Parathyroid adenoma (tissue), 2 donors: ENCODE measurements around the gene EGR1.

Experiments
- H2AFZ ChIP-seq: fragments of 300-600 bp; sonication (generic); one replicate; pipeline ENCODE4 v1.7.0; 2017; ENCODE audit warnings: antibody characterized with exemption, mild to moderate bottlenecking
- H3K27ac ChIP-seq: fragments of 300-600 bp; sonication (generic); one replicate; pipeline ENCODE4 v1.7.0; 2017
- H3K27me3 ChIP-seq: fragments of 300-600 bp; sonication (generic); one replicate; pipeline ENCODE4 v1.7.0; 2017; ENCODE audit warnings: low read length; ENCODE audit not compliant: control insufficient read depth, insufficient read depth
- H3K36me3 ChIP-seq: fragments of 300-600 bp; sonication (generic); one replicate; pipeline ENCODE4 v1.7.0; 2017; ENCODE audit warnings: low read length; ENCODE audit not compliant: control insufficient read depth, insufficient read depth
- H3K4me1 ChIP-seq: fragments of 300-600 bp; sonication (generic); one replicate; pipeline ENCODE4 v1.7.0; 2017; ENCODE audit warnings: control low read depth
- H3K4me2 ChIP-seq: fragments of 300-600 bp; sonication (generic); one replicate; pipeline ENCODE4 v1.7.0; 2017; ENCODE audit warnings: low read length
- H3K4me3 ChIP-seq: fragments of 300-600 bp; sonication (generic); one replicate; pipeline ENCODE4 v1.7.0; 2017; ENCODE audit warnings: low read depth, low read length
- H3K79me2 ChIP-seq: fragments of 300-600 bp; sonication (generic); one replicate; pipeline ENCODE4 v1.7.0; 2017; ENCODE audit warnings: control low read depth
- H3K9ac ChIP-seq: fragments of 300-600 bp; sonication (generic); one replicate; pipeline ENCODE4 v1.7.0; 2017; ENCODE audit warnings: mild to moderate bottlenecking
- H3K9me3 ChIP-seq: fragments of 300-600 bp; sonication (generic); one replicate; pipeline ENCODE4 v1.7.0; 2017; ENCODE audit warnings: low read length; ENCODE audit not compliant: control insufficient read depth
- TF ChIP-seq, protein P1 (sequence below): fragments of 300-600 bp; sonication (generic); IDR thresholded peaks from one replicate; pipeline ENCODE4 v1.7.0; 2017; ENCODE audit warnings: antibody characterized with exemption, mild to moderate bottlenecking
- donor health status: primary hyperparathyroidism.

Gene EGR1

DNA sequence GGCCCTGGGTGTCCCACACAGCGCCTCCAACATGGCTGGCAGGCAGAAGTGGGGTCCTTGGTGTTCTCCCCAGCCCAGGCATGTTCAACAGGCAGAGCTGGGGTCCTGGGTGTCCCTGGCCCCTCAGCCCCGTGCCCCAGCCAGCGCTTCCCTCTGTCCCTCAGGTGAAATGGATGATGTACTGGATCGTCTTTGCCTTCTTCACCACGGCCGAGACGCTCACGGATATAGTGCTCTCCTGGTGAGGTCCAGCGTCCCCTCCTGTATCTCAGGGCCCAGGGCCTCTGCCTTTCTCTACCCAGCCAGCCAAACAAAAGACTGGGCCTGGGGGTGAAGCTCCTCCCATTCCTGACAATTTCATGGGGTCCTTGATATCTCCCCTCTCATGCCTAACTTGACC, 24.1 kb upstream of the EGR1 start:
- no peaks in the 10 kb centered on the region for H3K79me2 ChIP-seq
- H3K27ac ChIP-seq, result no peak overlapping the region
- no peaks in the 10 kb centered on the region for H3K36me3 ChIP-seq
- H3K4me3 ChIP-seq, result no peak overlapping the region
- H3K4me2 ChIP-seq, result no peak overlapping the region
- H3K4me1 ChIP-seq, result peaks cover 10% of the 10 kb centered on the region
- no peaks in the 10 kb centered on the region for H3K9me3 ChIP-seq
- TF ChIP-seq, protein P1, sequence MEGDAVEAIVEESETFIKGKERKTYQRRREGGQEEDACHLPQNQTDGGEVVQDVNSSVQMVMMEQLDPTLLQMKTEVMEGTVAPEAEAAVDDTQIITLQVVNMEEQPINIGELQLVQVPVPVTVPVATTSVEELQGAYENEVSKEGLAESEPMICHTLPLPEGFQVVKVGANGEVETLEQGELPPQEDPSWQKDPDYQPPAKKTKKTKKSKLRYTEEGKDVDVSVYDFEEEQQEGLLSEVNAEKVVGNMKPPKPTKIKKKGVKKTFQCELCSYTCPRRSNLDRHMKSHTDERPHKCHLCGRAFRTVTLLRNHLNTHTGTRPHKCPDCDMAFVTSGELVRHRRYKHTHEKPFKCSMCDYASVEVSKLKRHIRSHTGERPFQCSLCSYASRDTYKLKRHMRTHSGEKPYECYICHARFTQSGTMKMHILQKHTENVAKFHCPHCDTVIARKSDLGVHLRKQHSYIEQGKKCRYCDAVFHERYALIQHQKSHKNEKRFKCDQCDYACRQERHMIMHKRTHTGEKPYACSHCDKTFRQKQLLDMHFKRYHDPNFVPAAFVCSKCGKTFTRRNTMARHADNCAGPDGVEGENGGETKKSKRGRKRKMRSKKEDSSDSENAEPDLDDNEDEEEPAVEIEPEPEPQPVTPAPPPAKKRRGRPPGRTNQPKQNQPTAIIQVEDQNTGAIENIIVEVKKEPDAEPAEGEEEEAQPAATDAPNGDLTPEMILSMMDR, result no peak
- H3K9ac ChIP-seq, result no peak overlapping the region
- no peaks in the 10 kb centered on the region for H3K27me3 ChIP-seq
- no peak overlapping the region for H2AFZ ChIP-seq

DNA sequence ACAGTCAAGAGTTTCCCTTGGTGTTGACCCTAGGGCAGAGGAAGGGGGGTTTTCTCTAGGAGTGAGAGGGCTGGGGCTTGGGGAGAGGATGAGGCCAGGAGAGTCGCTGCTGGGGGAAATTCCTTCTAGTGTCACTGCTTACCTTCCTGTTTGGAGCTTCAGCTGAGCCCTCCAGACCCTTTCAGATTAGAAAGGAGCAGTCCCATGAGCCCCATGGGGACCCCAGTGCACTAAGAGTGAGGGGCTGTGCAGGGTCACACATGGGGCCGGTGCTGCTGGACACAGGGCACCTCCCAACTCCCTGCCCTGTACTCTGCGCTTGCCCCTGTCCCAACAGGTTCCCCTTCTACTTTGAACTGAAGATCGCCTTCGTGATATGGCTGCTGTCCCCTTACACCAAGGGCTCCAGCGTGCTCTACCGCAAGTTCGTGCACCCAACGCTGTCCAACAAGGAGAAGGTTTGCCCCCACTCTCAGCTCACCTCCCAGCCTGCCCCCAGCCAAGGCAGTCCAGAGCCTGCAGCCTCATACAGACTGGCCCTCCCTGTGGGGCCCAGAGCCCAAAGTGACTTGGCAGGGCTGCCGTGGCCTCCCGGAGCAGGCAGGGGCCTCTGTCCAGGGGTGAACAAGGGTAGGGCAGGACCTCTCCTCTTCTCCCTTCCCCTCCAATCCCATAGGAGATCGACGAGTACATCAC, 21.1 kb upstream of the EGR1 start:
- Histone ChIP-seq H3K9me3 (no peaks in the 10 kb centered on the region), H3K27ac (no peak overlapping the region), H3K4me2 (no peak overlapping the region), H2AFZ (no peak overlapping the region), H3K79me2 (no peaks in the 10 kb centered on the region), H3K27me3 (no peaks in the 10 kb centered on the region), H3K4me1 (peaks cover 8% of the 10 kb centered on the region), H3K9ac (no peak overlapping the region), H3K36me3 (no peaks in the 10 kb centered on the region), H3K4me3 (no peak overlapping the region)
- TF ChIP-seq, protein P1, result no peak

DNA sequence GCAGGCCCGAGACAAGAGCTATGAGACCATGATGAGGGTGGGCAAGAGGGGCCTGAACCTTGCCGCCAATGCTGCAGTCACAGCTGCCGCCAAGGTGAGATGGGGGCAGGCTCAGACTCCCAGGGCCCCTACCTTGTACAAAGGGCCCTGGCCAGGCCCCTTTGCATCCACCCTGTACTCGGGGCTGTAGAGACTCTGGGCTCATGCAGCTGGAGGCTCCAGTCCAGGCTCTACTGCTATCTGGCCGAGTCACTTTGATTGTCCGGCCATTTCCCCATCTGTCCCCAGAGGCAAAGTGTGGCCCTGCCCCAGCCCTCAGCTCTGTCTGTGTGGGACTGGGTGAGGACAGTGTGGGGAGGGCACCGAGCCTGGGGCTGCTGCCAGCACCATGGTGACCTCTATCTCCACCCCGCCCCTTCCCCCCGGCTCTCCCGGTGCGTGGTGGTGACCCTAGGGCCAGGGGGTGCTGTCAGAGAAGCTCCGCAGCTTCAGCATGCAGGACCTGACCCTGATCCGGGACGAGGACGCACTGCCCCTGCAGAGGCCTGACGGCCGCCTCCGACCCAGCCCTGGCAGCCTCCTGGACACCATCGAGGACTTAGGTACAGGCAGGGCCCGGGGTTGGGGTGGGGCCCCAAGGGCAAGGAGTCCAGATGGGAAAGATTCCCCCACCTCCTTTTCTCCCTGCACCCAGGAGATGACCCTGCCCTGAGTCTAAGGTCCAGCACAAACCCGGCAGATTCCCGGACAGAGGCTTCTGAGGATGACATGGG, 20.3 kb upstream of the EGR1 start:
- no peak overlapping the region for H3K9ac ChIP-seq
- no peak overlapping the region for H3K27ac ChIP-seq
- no peaks in the 10 kb centered on the region for H3K79me2 ChIP-seq
- TF ChIP-seq, protein P1, result no peak
- no peaks in the 10 kb centered on the region for H3K36me3 ChIP-seq
- no peak overlapping the region for H3K4me3 ChIP-seq
- H2AFZ ChIP-seq, result no peak overlapping the region
- no peak overlapping the region for H3K4me2 ChIP-seq
- H3K27me3 ChIP-seq, result no peaks in the 10 kb centered on the region
- H3K9me3 ChIP-seq, result no peaks in the 10 kb centered on the region
- peaks cover 4% of the 10 kb centered on the region for H3K4me1 ChIP-seq

- no peak overlapping the region for H2AFZ ChIP-seq
- H3K9me3 ChIP-seq, result no peaks in the 10 kb centered on the region
- H3K27me3 ChIP-seq, result no peaks in the 10 kb centered on the region
- H3K4me3 ChIP-seq, result no peak overlapping the region
- peaks cover 4% of the 10 kb centered on the region for H3K4me1 ChIP-seq
- no peaks in the 10 kb centered on the region for H3K79me2 ChIP-seq
- H3K36me3 ChIP-seq, result no peaks in the 10 kb centered on the region
- H3K4me2 ChIP-seq, result no peak overlapping the region
- no peak overlapping the region for H3K27ac ChIP-seq
- TF ChIP-seq, protein P1, result no peak
- H3K9ac ChIP-seq, result no peak overlapping the region
Observed at GRCh38 chr5:138445547-138446271, 19.6 kb upstream of the EGR1 start.
